GM19468 (cell line): ENCODE data around the gene FBLN2.

ENCODE experiments used
- ATAC-seq: cut with Tn5 transposase; IDR thresholded peaks from one replicate; pipeline ENCODE4 v1.9.1; 2021; ENCODE audit warnings: mild to moderate bottlenecking, moderate library complexity, moderate number of reproducible peaks; ENCODE audit not compliant: unreplicated experiment; ENCODE audit errors: extremely low read depth

FBLN2 gene

GRCh38 chr3:13595485-13595884 is 46.6 kb downstream of the FBLN2 start:
- no peak for ATAC-seq

GRCh38 chr3:13596426-13597205 is 47.7 kb downstream of the FBLN2 start:
- ATAC-seq: no peak

DNA sequence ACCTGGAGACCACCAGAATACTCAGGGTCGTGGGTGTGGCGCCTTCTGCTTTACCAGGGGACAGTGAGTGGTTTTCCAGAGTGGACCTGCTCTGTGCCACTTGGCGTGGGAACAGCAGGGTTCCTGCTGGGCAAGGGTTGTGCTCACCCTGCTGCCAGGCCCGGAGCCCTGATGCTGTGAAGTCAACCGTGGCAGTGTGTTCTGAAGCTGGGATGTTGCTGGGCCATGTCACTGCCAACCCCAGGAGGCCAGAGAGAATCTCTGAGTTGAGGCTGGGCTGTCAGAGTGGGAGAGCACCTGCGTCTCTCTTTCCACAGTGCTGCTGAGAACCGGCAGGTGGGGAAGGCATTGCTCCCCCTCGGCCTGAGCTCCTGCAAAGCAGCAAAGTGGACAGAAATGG is 48.7 kb downstream of the FBLN2 start:
- ATAC-seq: no peak

- no peak for ATAC-seq
These were observed 49.3 kb downstream of the FBLN2 start for GRCh38 chr3:13598201-13598600.

DNA sequence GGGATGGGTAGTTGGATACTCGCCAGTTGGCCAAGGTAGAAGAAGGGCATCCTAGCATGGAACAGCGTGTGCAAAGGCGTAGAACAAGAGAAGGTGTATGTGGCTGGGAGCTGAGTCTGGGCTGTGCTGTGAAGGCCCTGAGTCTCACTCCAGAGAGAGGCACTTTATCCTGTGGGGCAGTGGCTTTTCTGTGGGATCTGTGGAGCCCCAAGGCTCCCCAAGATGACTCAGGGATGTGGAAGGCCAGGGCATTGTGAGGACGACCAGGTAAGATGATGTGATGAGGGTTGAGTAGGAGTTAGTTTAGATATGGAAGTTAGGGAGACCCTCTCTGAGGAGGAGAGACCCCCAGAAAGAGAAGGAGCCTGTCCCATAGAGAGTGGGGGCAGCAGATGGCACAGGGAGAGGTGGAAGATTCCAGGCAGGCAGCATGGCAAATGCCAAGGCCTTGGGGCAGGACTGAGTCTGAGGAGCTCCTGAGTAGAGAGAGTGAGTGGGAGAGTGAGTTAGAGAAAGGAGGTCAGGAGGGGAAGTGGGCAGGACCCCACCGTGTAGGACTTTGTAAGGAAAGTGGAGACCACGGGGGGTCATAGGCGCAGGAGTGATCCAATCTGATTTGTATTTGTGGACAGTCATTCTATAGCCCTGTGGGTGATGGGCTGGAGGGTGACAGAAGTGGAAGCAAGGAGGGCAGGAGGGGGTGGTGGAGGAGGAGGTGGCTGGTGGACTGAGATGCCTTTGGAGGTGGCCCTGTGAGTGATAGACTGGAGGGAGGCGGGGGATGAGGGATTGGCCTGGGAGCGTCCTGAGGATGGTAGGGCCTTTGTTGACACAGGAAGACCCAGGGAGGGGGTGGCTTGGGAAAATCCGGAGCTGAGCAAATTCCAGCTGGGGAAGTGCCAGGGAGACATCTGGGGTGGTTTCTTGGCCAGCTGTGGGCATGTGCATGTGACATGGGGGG is 50.3 kb downstream of the FBLN2 start:
- no peak for ATAC-seq

- no peak for ATAC-seq
These were observed 51.0 kb downstream of the FBLN2 start for GRCh38 chr3:13599887-13600450.

- no peak for ATAC-seq
These were observed 52.2 kb downstream of the FBLN2 start for GRCh38 chr3:13600950-13601691.

DNA sequence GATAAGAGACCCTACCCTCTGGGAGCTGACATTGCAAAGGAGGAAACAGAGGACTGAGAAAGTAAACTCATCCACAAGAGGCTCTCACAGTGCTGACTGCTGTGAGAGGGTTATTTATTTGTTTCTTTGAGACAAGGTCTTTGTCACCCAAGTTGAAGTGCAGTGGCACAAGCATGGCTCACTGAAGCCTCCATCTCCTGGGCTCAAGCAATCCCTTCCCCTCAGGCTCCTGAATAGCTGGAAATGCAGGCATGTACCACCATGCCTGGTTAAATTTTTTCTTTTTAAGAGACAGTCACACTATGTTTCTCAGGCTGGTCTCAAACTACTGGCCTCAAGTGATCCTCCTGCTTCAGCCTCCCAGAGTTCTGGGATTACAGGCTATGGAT is 52.8 kb downstream of the FBLN2 start:
- no peak for ATAC-seq

DNA sequence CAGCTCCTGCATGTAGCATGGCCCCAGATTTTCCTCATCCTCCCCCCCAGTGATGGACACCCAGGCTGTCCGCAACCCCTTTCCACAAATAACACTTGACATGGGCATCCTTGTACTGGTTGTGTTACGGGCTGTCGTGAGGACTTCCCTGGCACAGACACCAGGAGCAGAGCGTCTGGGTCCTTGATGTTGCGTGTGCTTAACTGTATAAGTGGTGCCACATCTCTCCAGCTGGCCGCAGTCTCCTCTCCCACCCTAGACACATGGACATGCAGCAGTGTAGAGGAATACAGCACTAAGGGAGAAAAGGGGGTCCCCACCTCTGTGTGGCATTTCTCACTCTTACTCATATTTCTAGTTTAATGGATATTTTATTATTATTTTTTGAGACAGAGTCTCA is 56.6 kb downstream of the FBLN2 start:
- ATAC-seq: no peak

DNA sequence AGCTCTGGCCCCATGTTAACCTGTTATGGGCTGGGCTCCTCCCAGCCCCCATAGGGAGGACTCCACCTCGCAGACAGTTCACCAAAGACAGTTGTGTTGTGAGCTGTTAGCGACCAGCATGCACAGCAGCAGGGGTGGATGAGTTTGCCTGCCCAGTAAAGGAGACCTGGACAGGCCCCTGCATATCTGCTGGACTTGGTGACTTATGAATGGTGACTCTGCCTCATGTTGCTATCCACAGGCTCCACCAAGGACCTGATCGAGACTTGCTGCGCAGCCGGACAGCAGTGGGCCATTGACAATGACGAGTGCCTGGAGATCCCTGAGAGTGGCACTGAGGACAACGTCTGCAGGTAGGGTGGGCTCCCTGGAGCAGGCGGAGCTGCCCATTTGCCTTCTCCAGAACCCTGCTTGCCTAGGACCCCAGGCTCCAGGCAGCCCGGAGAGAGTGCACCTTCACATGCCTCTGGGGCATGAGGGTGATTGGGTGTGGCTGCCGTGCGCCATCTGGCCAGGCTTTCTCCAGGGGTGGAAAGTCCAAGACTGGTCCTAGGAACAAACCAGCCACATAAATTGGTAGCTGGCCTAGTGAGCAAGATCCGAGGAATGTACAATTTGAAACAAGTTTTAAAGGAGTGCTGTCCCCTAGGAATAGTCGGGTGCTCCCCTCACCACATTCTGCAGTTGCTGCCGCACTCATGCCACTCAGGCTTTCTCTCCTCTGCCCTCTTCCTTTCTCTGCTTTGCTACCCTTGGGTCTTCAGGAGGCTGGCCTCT is 59.1 kb downstream of the FBLN2 start:
- no peak for ATAC-seq

- ATAC-seq: no peak
These were observed 60.2 kb downstream of the FBLN2 start for GRCh38 chr3:13608969-13609725.

DNA sequence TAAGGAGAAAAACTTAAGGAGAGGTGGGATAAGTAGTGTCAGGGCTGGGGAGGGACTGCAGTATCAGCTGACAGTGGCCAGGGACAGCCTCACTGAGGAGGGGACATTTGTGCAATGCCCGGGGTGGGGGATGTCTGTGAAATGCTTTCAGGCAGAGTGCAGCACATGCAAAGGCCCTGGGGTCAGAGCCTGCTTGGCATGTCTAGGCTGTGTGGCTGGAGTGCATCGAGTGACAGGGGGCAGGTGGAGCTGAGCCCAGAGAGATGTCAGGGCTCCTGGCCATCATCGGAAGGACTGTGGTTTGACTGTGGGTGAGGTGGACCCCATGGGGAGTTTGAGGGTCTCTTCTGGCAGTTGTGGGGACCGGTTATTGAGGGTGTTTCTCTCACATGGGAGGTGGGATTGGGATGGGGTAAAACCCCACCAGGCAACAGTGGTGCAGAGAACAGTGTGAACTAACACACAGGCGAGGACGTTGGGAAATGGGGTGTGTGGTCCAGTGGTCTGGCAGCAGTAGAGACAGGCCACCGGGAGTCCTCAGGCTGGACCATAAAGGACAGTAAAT is 61.2 kb downstream of the FBLN2 start:
- no peak for ATAC-seq

DNA sequence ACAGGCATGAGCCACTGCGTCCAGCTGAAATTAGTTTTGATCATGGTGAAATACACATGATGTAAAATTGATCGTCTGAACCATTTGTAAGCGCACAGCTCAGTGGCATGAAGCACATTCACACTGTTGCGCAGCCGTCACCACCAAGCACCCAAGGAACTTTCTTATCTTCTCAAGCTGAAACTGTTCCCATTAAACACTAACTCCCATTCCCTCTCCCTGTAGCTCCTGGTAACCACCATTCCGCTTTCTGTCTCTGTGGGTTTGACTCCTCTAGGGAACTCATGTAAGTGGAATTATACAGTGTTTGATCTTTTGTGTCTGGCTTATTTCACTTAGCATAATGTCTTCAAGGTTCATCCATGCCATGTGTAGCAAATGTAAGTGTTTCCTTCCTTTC is 62.3 kb downstream of the FBLN2 start:
- no peak for ATAC-seq

DNA sequence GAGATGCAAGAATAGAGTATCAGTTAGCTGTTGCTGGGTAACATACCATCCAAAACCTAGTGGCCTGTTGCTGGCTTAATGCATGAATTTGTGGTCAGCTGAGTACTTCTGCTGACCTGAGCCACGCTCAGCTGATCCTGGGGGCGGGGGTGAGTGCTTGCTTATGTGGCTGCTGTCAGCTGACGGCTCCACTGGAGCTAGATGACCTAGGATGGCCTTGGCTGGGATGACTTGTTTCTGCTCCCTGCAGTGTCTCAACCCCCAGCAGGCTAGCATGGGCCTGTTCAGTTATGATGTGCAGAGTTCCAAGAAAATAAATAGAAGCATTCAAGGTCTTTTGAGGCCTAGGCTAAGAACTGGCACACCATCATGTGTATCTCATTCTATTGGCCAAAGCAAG is 63.9 kb downstream of the FBLN2 start:
- no peak for ATAC-seq

DNA sequence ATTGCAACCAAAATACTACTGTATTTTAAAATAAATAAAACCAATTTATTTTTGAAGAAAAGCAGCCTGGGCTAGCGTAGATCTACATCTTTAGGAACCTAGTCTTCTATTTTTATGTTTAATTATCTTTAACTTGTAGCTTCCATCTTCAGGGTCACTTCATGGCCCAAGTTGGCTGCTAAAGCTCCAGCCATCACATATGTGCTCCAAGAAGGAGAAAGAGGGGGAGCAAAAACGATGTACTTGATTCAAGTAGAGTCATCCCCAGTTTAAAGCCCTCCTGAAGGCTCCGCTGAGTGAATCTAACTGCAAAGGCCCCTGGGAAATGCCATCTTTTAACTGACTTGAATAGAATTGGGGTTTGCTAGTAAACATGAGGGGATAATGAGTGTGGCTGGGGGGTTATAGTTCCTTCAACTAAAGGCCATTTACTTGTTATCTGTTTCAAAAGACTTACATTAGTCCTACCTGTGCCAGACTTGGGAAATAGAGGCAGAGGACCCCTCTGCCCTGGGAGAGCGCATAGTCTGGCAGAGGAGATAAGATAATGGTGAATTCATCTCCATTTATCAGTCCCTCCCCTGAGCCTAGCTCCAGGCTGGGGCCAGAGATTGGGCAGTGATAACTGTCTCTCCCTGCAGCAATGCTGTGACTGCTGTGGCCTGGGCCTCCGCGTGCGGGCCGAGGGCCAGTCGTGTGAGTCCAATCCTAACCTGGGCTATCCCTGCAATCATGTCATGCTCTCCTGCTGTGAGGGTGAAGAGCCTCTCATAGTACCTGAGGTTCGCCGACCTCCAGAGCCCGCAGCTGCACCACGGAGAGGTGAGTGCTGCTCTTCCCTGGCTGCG is 64.6 kb downstream of the FBLN2 start:
- ATAC-seq: no peak

DNA sequence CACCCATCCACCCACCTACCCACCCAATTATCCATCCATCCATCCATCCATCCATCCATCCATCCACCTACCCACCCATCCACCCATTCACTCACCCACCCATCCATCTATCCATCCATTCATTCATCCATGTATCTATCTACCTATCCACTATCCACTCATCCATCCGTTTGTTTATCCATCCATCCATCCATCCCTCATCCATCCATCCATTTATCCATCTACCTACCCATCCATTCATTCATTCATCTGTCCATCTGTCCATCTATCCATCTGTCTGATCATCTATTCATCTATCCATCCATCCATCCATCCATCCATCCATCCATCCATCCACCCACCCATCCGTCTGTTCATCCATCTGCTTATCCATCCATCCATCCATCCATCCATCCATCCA is 65.7 kb downstream of the FBLN2 start:
- ATAC-seq: no peak

- ATAC-seq: no peak
These were observed 66.1 kb downstream of the FBLN2 start for GRCh38 chr3:13615019-13615528.
